ENCODE results near the gene SLC39A7.

DNA sequence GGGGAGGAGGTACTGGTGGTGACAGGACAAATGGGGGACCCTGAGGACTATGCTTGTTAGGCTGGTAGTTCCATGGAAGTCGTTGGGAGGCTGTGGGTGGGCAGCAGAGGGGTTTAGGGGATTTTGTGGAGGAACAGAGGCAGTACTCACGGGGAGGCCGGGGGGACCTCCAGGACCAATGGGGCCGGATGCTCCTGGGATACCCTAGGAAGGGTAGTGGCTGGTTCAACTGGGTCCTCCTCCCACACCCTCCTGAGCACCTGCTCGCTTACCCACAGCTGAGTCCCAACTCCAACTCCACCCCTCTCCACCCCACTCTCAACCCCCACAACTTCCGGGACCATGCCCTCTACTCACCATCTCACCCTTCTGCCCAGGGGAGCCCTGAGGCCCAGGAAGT is 34.3 kb upstream of the SLC39A7 start:
- no peak for TF ChIP-seq HOXB13 (CRISPR knock-in tag; IDR thresholded peaks at IDR 0.05; ENCODE audit: low read depth)
- TF ChIP-seq, protein P1, sequence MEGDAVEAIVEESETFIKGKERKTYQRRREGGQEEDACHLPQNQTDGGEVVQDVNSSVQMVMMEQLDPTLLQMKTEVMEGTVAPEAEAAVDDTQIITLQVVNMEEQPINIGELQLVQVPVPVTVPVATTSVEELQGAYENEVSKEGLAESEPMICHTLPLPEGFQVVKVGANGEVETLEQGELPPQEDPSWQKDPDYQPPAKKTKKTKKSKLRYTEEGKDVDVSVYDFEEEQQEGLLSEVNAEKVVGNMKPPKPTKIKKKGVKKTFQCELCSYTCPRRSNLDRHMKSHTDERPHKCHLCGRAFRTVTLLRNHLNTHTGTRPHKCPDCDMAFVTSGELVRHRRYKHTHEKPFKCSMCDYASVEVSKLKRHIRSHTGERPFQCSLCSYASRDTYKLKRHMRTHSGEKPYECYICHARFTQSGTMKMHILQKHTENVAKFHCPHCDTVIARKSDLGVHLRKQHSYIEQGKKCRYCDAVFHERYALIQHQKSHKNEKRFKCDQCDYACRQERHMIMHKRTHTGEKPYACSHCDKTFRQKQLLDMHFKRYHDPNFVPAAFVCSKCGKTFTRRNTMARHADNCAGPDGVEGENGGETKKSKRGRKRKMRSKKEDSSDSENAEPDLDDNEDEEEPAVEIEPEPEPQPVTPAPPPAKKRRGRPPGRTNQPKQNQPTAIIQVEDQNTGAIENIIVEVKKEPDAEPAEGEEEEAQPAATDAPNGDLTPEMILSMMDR (IDR thresholded peaks at IDR 0.05), result no peak
- no peak for TF ChIP-seq MAFK (IDR thresholded peaks at IDR 0.05; ENCODE audit: partially characterized antibody)
- TF ChIP-seq CEBPB (IDR thresholded peaks at IDR 0.05), result no peak
- no peak for TF ChIP-seq POLR2A (IDR thresholded peaks at IDR 0.05; ENCODE audit: low read length)
- no peak for TF ChIP-seq MAZ (IDR thresholded peaks at IDR 0.05; ENCODE audit: borderline replicate concordance, low read depth, low read length)
- no peak for TF ChIP-seq CBX8 (IDR thresholded peaks at IDR 0.05)
- TF ChIP-seq RAD21 (conservative IDR thresholded peaks at IDR 0.05 in 1 of 2, IDR thresholded peaks at IDR 0.05 in 1 of 2), result no peak
- no peak for TF ChIP-seq NFE2L2 (conservative IDR thresholded peaks at IDR 0.05; ENCODE audit: low read length)
- TF ChIP-seq RFX5 (IDR thresholded peaks at IDR 0.05), result no peak
- TF ChIP-seq GATA3 (IDR thresholded peaks at IDR 0.05; ENCODE audit: borderline replicate concordance), result no peak
- TF ChIP-seq POLR2AphosphoS2 (conservative IDR thresholded peaks at IDR 0.05; ENCODE audit: low read length), result no peak
- no peak for TF ChIP-seq SMC3 (IDR thresholded peaks at IDR 0.05)
- TF ChIP-seq EP300 (IDR thresholded peaks at IDR 0.05), result no peak
